HS-27A (cell line): Measurements from ENCODE around the gene NSDHL.

Experiments used
- DNase-seq: peaks from one replicate; pipeline ENCODE4 v3.0.0-alpha.2; 2012; ENCODE audit warnings: low read depth, missing footprints

NSDHL gene

DNA sequence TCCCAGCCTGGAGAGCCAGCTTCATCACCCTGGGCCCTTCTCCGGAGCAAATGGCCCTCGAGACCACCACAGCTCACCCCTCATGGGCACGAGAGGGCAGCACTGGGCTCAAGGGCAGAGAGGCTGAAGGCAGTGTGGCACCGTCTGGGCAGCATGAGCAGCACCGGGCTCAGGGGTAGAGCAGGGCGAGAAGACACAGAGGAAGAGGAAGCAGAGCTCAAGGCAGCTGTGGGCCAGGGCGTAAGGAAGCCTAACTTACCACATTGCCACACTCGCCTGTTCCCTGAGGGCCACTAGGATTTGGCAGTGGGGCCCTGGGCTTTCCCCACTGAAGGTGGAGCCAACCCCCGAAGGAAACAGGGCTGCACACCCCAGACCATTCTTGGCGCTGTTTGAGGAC lies 82.5 kb downstream of the NSDHL start:
- no peak for DNase-seq

- no peak for DNase-seq
Measured at GRCh38 chrX:152913910-152914309, 83.0 kb downstream of the NSDHL start.

- no peak for DNase-seq
Measured at GRCh38 chrX:152915541-152916241, 84.8 kb downstream of the NSDHL start.

DNA sequence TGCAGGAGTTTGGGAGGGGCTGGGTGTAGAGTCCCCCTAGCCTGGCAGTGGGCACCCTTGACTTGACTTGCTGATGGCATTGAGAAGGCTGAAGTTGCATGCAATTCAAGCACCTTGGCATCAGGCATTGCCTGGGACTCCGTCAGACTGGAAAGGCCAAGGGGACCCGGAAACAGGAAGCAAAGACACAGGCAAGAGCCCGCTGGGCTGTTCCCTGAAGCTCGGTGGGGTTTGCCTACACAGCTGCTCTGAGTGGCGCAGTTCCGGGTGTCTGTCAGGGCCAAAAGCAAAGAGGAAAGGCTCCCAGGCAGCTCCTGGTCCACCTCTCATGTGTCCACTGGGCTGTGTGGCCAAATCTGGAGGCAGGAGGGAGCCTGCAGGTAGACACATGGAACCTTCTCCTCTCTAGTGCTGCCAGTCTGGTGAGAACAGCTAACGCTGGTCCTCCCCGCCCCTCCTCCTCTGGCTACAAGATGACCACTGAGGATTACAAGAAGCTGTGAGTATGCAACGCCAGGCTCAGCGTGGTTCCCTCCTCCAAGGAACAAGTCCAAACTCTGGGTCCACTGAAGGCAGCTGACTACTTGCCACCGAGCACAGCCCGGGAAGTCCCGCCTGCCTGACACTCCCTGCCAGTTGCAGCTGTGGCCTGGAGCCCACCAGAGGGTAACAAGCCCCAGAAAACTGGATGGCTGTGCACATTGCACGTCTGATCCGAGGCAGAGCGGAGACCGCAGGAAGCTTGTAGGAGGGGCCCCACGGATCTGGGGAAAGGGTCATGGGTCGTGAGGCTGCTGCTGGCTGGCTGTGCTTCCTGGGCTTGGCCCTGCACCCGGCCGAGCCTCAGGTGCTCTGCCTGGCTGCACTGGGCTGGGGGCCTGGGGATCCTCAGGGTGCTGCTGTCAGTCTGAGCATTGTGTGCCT lies 87.1 kb downstream of the NSDHL start:
- no peak for DNase-seq

- no peak for DNase-seq
Measured at GRCh38 chrX:152918707-152919106, 87.8 kb downstream of the NSDHL start.
